Measurements from ENCODE around the gene UFD1.

DNA sequence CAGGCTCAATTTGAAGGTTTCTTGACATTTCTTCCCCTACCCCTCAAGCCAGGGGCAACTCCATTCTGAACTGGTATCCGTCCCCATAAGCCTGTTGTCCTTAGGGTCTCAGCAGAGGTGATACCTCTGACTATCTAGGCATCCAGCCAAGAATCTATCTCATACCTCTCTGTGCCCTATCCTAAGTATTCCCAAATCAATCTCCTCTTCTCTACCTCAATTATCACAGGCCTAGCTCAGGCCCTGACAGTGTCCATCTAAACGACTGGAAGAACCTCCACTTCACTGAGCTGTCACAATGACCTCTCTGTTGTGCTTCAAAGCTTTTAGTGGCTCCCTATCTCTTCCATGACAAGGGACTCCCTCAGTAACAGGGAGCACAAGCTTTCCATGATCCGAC lies 74.3 kb downstream of the UFD1 start:
- TF ChIP-seq, protein P1, sequence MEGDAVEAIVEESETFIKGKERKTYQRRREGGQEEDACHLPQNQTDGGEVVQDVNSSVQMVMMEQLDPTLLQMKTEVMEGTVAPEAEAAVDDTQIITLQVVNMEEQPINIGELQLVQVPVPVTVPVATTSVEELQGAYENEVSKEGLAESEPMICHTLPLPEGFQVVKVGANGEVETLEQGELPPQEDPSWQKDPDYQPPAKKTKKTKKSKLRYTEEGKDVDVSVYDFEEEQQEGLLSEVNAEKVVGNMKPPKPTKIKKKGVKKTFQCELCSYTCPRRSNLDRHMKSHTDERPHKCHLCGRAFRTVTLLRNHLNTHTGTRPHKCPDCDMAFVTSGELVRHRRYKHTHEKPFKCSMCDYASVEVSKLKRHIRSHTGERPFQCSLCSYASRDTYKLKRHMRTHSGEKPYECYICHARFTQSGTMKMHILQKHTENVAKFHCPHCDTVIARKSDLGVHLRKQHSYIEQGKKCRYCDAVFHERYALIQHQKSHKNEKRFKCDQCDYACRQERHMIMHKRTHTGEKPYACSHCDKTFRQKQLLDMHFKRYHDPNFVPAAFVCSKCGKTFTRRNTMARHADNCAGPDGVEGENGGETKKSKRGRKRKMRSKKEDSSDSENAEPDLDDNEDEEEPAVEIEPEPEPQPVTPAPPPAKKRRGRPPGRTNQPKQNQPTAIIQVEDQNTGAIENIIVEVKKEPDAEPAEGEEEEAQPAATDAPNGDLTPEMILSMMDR (IDR thresholded peaks at IDR 0.05): no peak
- no peak for TF ChIP-seq POLR2A (IDR thresholded peaks at IDR 0.05)
- no peak for TF ChIP-seq EP300 (IDR thresholded peaks at IDR 0.05)
- TF ChIP-seq POLR2AphosphoS5 (IDR thresholded peaks at IDR 0.05): no peak
